ENCODE measurements around the gene ZCCHC14.

- no peak for TF ChIP-seq CTCF (IDR thresholded peaks at IDR 0.05 in 2 of 3, conservative IDR thresholded peaks at IDR 0.05 in 1 of 3; ENCODE audit: borderline replicate concordance in 1 of 3, insufficient read depth in 1 of 3, low read depth in 2 of 3, low read length in 2 of 3)
- no peak for TF ChIP-seq JUND (IDR thresholded peaks at IDR 0.05)
- no peak for TF ChIP-seq ZNF274 (IDR thresholded peaks at IDR 0.05; ENCODE audit: low read depth, low read length)
- TF ChIP-seq POLR2A (IDR thresholded peaks at IDR 0.05; ENCODE audit: borderline replicate concordance, extremely low read depth, insufficient read depth, insufficient read length) = no peak
- no peak for TF ChIP-seq RAD21 (IDR thresholded peaks at IDR 0.05; ENCODE audit: low read depth)
- TF ChIP-seq, protein P1, sequence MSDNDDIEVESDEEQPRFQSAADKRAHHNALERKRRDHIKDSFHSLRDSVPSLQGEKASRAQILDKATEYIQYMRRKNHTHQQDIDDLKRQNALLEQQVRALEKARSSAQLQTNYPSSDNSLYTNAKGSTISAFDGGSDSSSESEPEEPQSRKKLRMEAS (IDR thresholded peaks at IDR 0.05) = no peak
- TF ChIP-seq EZH2 (IDR thresholded peaks at IDR 0.05) = no peak
- TF ChIP-seq REST (IDR thresholded peaks at IDR 0.05; ENCODE audit: low read depth) = no peak
- TF ChIP-seq SP1 (IDR thresholded peaks at IDR 0.05; ENCODE audit: low read depth) = no peak
- no peak for TF ChIP-seq ZFX (IDR thresholded peaks at IDR 0.05)
These were observed 46.3 kb upstream of the ZCCHC14 start for GRCh38 chr16:87539113-87539512.

All from HCT116 (cell line).